H1 (cell line): Measurements from ENCODE around the gene ROGDI. TPM values are rescaled to one million over a fixed set of nuclear protein-coding genes. Genes with fewer than 3 reads are reported as not detected.

Source experiments
- CHD1 ChIP-seq: IDR thresholded peaks from 2 replicates; pipeline ENCODE4 v1.6.1; 2012; ENCODE audit warnings: low read depth, low read length, improper control_type of control experiment
- CTBP2 ChIP-seq: IDR thresholded peaks from 2 replicates; pipeline ENCODE4 v1.7.0; 2011; ENCODE audit warnings: borderline replicate concordance, mild to moderate bottlenecking, moderate library complexity, mixed read lengths, low read length; ENCODE audit not compliant: insufficient read depth, insufficient read length
- EP300 ChIP-seq, 2 experiments: IDR thresholded peaks; 1 replicate in 1 of 2; 2 replicates in 1 of 2; pipeline ENCODE4 v1.6.1; 2011 to 2012; ENCODE audit warnings: low read depth in 2 of 2, low read length in 2 of 2, mild to moderate bottlenecking in 2 of 2, borderline replicate concordance in 1 of 2, inconsistent platforms in 1 of 2, moderate library complexity in 1 of 2
- JUND ChIP-seq: IDR thresholded peaks from 2 replicates; pipeline ENCODE4 v1.6.1; 2011; ENCODE audit warnings: mild to moderate bottlenecking, improper control_type of control experiment, low read length
- KDM5A ChIP-seq: fragments of 200-600 bp; IDR thresholded peaks from 2 replicates; pipeline ENCODE4 v1.7.1; 2012; ENCODE audit warnings: mild to moderate bottlenecking, low read length, inconsistent platforms, mixed read lengths
- SAP30 ChIP-seq: fragments of 300-600 bp; sonication (generic); IDR thresholded peaks from 2 replicates; pipeline ENCODE4 v1.7.1; 2012; ENCODE audit warnings: low read length, moderate library complexity, mild to moderate bottlenecking, inconsistent platforms; ENCODE audit not compliant: insufficient read depth, insufficient replicate concordance
- SP2 ChIP-seq: IDR thresholded peaks from 2 replicates; pipeline ENCODE4 v1.6.1; 2012; ENCODE audit warnings: mild to moderate bottlenecking, low read length, inconsistent platforms
- TAF1 ChIP-seq: IDR thresholded peaks from 2 replicates; pipeline ENCODE4 v1.6.1; 2011; ENCODE audit warnings: mild to moderate bottlenecking, low read depth, low read length
- TAF7 ChIP-seq: optimal IDR thresholded peaks from 2 replicates; pipeline ENCODE3; 2011; ENCODE audit warnings: low read depth, mild to moderate bottlenecking, inconsistent platforms, low read length, moderate library complexity, borderline replicate concordance
- TEAD4 ChIP-seq: IDR thresholded peaks from 2 replicates; pipeline ENCODE4 v1.6.1; 2012; ENCODE audit warnings: low read depth, low read length, inconsistent platforms, mixed read lengths
- polyA plus RNA-seq, 7 experiments: library from polyadenylated mRNA; depleted of rRNA in 3 of 7; stranded (reverse) in 5 of 7; unstranded in 2 of 7; fragments of >200 nt in 5 of 7; fragments of 200-250 nt in 2 of 7; gene quantifications; 1 replicate in 5 of 7; 2 replicates in 1 of 7; 4 replicates in 1 of 7; pipeline versions ENCODE4 v1.2.1 to v1.2.3, GENCODE V29; 2011 to 2013; ENCODE audit warnings: missing spikeins in 2 of 7, mixed read lengths in 2 of 7
- total RNA-seq: library from RNA; stranded (reverse); fragmentation: NEBNext Ultra II Directional; extraction: Animal tissue kit (Norgen Biotek cat#: 25700); gene quantifications from 2 replicates; pipeline ENCODE4 v1.2.1, GENCODE V29; 2021

ROGDI gene
- total and polyA plus RNA-seq, 2 of the 8 experiments (the other 6 are each of a cell fraction or from before 2014, with no cell fraction given): 27.4 to 68.4 TPM

- TF ChIP-seq EP300 (IDR thresholded peaks at IDR 0.05; ENCODE audit: borderline replicate concordance in 1 of 2, low read depth in 2 of 2, low read length in 2 of 2) (no peak), SAP30 (no peak), KDM5A (no peak), TAF7 (no peak), TAF1 (no peak), CTBP2 (no peak), SP2 (no peak), JUND (no peak), TEAD4 (no peak), CHD1 (no peak)
- TF ChIP-seq, all 59 proteins: peak for 0
Measured at GRCh38 chr16:4837733-4838501, 35.5 kb upstream of the ROGDI start (continued).
